ENCODE results near the gene TPMT. TPM values are rescaled to one million over a fixed set of nuclear protein-coding genes. Genes with fewer than 3 reads are reported as not detected.

The TPMT gene
- total RNA-seq, 1 experiment from 2014 or later, result 9.6 TPM

- Histone ChIP-seq H3K36me3 (no peaks in the 10 kb centered on the region), H3K9me3 (replicated peaks) (no peaks in the 10 kb centered on the region), H3K4me3 (no peak overlapping the region), H3K4me1 (no peaks in the 10 kb centered on the region), H3K27me3 (no peaks in the 10 kb centered on the region), H3K27ac (no peak overlapping the region)
- no peak for DNase-seq
Measured at GRCh38 chr6:18110162-18110561, 44.7 kb downstream of the TPMT start.

- no peak for DNase-seq
- Histone ChIP-seq H3K4me3 (no peak overlapping the region), H3K36me3 (no peaks in the 10 kb centered on the region), H3K9me3 (replicated peaks) (no peaks in the 10 kb centered on the region), H3K27ac (no peak overlapping the region), H3K27me3 (no peaks in the 10 kb centered on the region), H3K4me1 (no peaks in the 10 kb centered on the region)
Measured at GRCh38 chr6:18107061-18107460, 47.8 kb downstream of the TPMT start.

- DNase-seq, result no peak
- Histone ChIP-seq H3K4me1 (no peaks in the 10 kb centered on the region), H3K27ac (no peak overlapping the region)
Measured at GRCh38 chr6:18102783-18103509, 51.9 kb downstream of the TPMT start.

GRCh38 chr6:18101873-18102272 is 53.0 kb downstream of the TPMT start:
- no peaks in the 10 kb centered on the region for H3K4me1 ChIP-seq
- no peaks in the 10 kb centered on the region for H3K27me3 ChIP-seq
- no peak overlapping the region for H3K27ac ChIP-seq
- no peak for DNase-seq
- no peak overlapping the region for H3K4me3 ChIP-seq
- H3K9me3 ChIP-seq (replicated peaks), result no peaks in the 10 kb centered on the region
- no peaks in the 10 kb centered on the region for H3K36me3 ChIP-seq

More at GRCh38 chr6:18102783-18103509, 51.9 kb downstream of the TPMT start:
- H3K9me3 ChIP-seq (replicated peaks), result no peaks in the 10 kb centered on the region
- H3K27me3 ChIP-seq, result no peaks in the 10 kb centered on the region
- no peak overlapping the region for H3K4me3 ChIP-seq
- no peaks in the 10 kb centered on the region for H3K36me3 ChIP-seq

GRCh38 chr6:18101271-18101670 is 53.6 kb downstream of the TPMT start:
- H3K4me1 ChIP-seq, result no peaks in the 10 kb centered on the region
- no peak overlapping the region for H3K27ac ChIP-seq
- no peaks in the 10 kb centered on the region for H3K9me3 ChIP-seq (replicated peaks)
- no peaks in the 10 kb centered on the region for H3K27me3 ChIP-seq
- DNase-seq, result no peak
- H3K4me3 ChIP-seq, result no peak overlapping the region
- no peaks in the 10 kb centered on the region for H3K36me3 ChIP-seq

- DNase-seq, result no peak
- Histone ChIP-seq H3K9me3 (replicated peaks) (no peaks in the 10 kb centered on the region), H3K4me1 (no peaks in the 10 kb centered on the region), H3K27me3 (no peaks in the 10 kb centered on the region), H3K27ac (no peak overlapping the region), H3K36me3 (no peaks in the 10 kb centered on the region), H3K4me3 (no peak overlapping the region)
Measured at GRCh38 chr6:18100296-18100695, 54.6 kb downstream of the TPMT start.

- Histone ChIP-seq H3K27ac (no peak overlapping the region), H3K9me3 (replicated peaks) (no peaks in the 10 kb centered on the region), H3K4me1 (no peaks in the 10 kb centered on the region), H3K36me3 (no peaks in the 10 kb centered on the region), H3K27me3 (no peaks in the 10 kb centered on the region), H3K4me3 (no peak overlapping the region)
- no peak for DNase-seq
Measured at GRCh38 chr6:18099511-18099910, 55.4 kb downstream of the TPMT start.

GRCh38 chr6:18096423-18096822 is 58.5 kb downstream of the TPMT start:
- no peaks in the 10 kb centered on the region for H3K27me3 ChIP-seq
- no peak overlapping the region for H3K4me3 ChIP-seq
- H3K36me3 ChIP-seq, result no peaks in the 10 kb centered on the region
- no peak for DNase-seq
- no peaks in the 10 kb centered on the region for H3K4me1 ChIP-seq
- no peak overlapping the region for H3K27ac ChIP-seq
- H3K9me3 ChIP-seq (replicated peaks), result no peaks in the 10 kb centered on the region

GRCh38 chr6:18091382-18091781 is 63.5 kb downstream of the TPMT start:
- Histone ChIP-seq H3K27ac (no peak overlapping the region), H3K27me3 (no peaks in the 10 kb centered on the region), H3K4me3 (no peak overlapping the region), H3K4me1 (no peaks in the 10 kb centered on the region), H3K9me3 (replicated peaks) (no peaks in the 10 kb centered on the region), H3K36me3 (no peaks in the 10 kb centered on the region)
- no peak for DNase-seq

- H3K4me3 ChIP-seq, result no peak overlapping the region
- H3K36me3 ChIP-seq, result no peaks in the 10 kb centered on the region
- H3K9me3 ChIP-seq (replicated peaks), result no peaks in the 10 kb centered on the region
- no peak overlapping the region for H3K27ac ChIP-seq
- no peaks in the 10 kb centered on the region for H3K4me1 ChIP-seq
- DNase-seq, result no peak
- H3K27me3 ChIP-seq, result no peaks in the 10 kb centered on the region
Measured at GRCh38 chr6:18090349-18090786, 64.5 kb downstream of the TPMT start.

- no peaks in the 10 kb centered on the region for H3K4me1 ChIP-seq
- no peaks in the 10 kb centered on the region for H3K27me3 ChIP-seq
- H3K4me3 ChIP-seq, result no peak overlapping the region
- H3K27ac ChIP-seq, result no peak overlapping the region
- no peaks in the 10 kb centered on the region for H3K36me3 ChIP-seq
- DNase-seq, result no peak
- H3K9me3 ChIP-seq (replicated peaks), result no peaks in the 10 kb centered on the region
Measured at GRCh38 chr6:18088419-18089296, 66.2 kb downstream of the TPMT start.

- Histone ChIP-seq H3K9me3 (replicated peaks) (no peaks in the 10 kb centered on the region), H3K36me3 (no peaks in the 10 kb centered on the region), H3K27ac (no peak overlapping the region), H3K4me1 (no peaks in the 10 kb centered on the region), H3K27me3 (no peaks in the 10 kb centered on the region), H3K4me3 (no peak overlapping the region)
- no peak for DNase-seq
Measured at GRCh38 chr6:18087396-18088165, 67.3 kb downstream of the TPMT start.

- Histone ChIP-seq H3K27me3 (no peaks in the 10 kb centered on the region), H3K9me3 (replicated peaks) (no peaks in the 10 kb centered on the region), H3K4me1 (no peaks in the 10 kb centered on the region), H3K27ac (no peak overlapping the region), H3K4me3 (no peak overlapping the region), H3K36me3 (no peaks in the 10 kb centered on the region)
- no peak for DNase-seq
Measured at GRCh38 chr6:18081025-18081668, 73.7 kb downstream of the TPMT start.

- no peak for DNase-seq
- Histone ChIP-seq H3K9me3 (replicated peaks) (no peaks in the 10 kb centered on the region), H3K27ac (no peak overlapping the region), H3K4me3 (no peak overlapping the region), H3K4me1 (no peaks in the 10 kb centered on the region), H3K36me3 (no peaks in the 10 kb centered on the region), H3K27me3 (no peaks in the 10 kb centered on the region)
Measured at GRCh38 chr6:18080544-18080943, 74.3 kb downstream of the TPMT start.
